PC-3 (cell line): ENCODE results near the gene ARFGAP1.

ENCODE experiments used
- CTCF ChIP-seq: fragments of 300-600 bp; sonication (generic); conservative IDR thresholded peaks from 2 replicates; pipeline ENCODE4 v1.5.1; 2017; ENCODE audit warnings: antibody characterized with exemption, low read depth, mild to moderate bottlenecking, low read length
- EZH2phosphoT487 ChIP-seq: fragments of 300-600 bp; sonication (generic); IDR thresholded peaks from 2 replicates; pipeline ENCODE4 v1.6.1; 2018; ENCODE audit warnings: mild to moderate bottlenecking, antibody characterized with exemption, low read length, borderline replicate concordance

GRCh38 chr20:63317601-63318291 lies 45.1 kb downstream of the ARFGAP1 start:
- TF ChIP-seq EZH2phosphoT487 (no peak), CTCF (no peak)
